DMS 273 treated with DMSO at 0.1 percent for 48 hours (cell line): ENCODE results near the gene SHF.
A peak's percentile ranks its signal among the peaks of the same experiment; 100 is the strongest.

Experiments
- DNase-seq: peaks from one replicate; lab custom pipeline; 2025; lab: John Stamatoyannopoulos, UW

Gene SHF

DNA sequence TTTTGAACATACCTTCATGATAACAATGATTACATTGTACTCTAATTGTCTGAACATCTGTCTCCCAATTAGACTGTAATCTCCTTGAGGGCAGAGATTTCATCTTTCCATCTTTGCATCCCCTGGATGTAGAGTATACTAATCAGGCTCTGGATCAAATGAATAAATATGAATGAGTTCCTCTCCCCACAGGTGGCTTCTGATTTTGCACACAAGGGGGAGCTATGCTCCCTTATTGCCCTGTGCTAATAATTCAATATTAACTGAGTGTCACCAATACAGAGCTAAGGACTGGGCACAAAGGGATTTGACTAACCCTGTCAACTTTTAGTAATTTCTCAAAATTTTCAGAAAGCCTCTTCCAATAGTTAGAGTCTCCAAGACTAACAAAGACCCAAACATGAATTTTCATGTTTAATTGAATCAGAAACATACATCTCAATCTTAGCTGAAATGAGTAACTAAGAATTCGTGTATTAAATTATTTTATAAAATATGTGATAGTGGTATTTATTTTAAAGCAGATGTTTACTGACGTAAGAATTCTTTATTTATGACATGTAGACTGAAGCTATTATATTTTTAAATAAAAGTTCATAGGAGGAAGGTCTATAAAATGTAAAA lies 61.1 kb downstream of the SHF start:
- DNase-seq: no peak

DNA sequence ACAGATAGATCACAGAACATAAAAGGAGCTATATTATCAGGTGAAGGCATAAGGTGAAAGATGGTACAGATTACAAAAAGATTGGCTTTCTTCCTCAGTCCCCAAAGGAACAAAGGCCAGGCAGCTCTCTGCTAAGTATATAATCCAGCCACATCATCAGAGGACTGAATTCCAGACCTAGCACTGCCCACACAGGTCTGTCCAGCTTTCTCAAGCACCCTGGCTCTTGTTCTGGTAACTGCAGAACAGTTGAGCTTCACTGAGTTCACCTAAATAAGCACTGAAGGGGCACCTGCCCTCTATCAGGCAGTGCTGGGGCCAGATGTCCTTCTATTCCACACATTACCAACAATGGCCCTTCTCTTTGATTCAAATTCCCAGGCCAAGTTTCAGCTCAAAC lies 64.4 kb downstream of the SHF start:
- DNase-seq: no peak

DNA sequence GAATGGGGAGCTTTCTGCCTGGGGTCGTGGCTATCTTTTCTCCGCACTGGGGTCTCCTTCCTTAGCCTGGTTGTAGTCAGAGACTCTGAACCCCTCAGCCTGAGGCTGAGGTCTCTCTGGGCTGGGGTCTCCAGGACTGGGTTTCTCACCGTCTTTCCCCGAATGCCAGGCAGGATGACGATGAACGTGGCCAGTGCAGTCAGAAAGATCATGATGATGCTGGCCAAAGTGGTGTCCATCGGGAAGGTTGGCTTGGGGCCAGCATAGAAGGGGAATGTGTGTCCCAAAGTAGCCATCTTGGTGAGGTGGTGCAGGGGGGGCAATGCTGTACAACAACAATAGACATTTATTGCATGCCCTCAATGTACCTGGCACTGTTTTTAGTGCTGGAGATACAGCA lies 65.0 kb downstream of the SHF start:
- no peak for DNase-seq

GRCh38 chr15:45121706-45122417 lies 65.9 kb downstream of the SHF start:
- no peak for DNase-seq

DNA sequence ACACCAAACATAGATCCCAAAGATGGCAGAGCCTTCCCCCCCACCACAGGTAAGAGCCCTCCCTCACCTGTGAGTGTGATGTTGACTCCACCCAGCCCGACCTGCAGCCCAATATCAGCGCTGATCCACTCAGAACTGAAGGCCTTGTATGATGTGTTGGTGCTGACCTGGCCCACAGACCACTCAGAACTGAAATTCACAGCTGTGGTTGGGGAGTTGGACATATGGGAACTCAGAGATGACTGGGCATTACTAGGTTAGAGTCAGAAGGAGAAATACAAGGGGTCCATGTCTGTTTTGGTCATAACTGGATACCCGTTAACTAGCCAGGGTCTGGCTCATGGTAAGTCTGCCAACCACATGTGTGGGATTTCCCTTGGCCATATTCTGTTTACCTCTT lies 66.7 kb downstream of the SHF start:
- no peak for DNase-seq

DNA sequence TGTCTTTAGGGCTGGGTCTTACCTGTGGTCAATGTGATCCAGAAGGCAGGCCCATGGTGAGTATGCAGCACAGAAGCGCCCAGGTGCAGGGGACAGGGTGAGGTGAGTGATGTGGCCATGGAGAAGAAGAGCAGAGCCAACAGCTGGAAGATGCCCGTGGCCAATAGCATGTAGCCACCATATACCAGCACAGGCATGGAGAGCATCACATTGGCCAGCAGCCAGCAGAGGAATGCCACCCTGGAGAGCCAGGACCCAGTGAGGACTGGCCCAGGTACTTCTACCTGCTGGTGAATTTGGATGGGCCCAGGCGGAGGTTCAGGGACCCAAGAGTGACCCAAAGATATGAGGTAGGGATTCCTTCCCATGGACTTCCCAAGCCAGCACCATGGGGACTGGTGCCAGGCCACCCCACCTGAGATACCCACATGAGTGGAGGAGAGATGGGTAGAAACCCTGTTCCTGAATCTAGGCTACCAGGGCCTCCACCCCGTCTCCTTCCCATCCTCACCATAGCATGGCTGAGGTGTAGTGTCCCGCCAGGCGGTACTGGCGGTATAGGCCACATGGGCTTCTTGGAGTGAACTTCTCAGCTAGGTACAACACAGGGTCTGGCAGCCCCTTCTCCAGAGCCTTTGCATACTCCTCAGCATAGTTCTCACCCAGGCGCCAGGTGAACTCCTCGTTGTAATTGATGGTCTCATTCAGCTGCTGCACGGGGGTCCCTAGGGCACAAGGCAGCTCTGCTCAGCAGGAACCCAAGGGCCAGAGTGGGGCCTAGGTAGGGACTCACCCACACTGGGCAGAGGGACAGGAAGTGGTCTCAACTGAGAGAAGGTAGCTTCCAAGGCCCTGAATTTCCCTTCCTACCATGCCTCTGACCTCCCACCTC lies 67.4 kb downstream of the SHF start:
- no peak for DNase-seq

DNA sequence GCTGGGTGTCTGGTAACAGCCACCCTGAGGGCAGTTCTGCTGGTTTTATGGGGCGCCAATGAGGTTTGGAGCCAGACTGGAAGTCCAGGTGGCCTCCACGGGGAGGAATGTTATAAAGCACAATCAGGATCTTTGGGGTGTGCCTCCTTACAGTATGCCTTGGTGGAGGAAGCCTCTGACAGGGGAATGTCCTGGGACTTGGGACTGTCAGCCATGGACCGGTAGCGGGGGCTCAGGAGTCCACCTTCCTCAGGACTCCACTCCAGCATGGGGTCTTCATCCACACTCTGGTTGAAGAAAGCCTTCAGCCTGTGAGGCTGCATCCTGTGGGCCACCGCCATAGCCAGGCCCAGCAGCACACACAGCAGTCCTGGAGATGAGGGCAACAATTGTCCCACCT lies 68.8 kb downstream of the SHF start:
- DNase-seq: no peak

- peak; percentile 56 for DNase-seq
These were observed 69.6 kb downstream of the SHF start for GRCh38 chr15:45118131-45118588.

GRCh38 chr15:45117308-45118130 lies 70.2 kb downstream of the SHF start:
- no peak for DNase-seq
